NCI-H1092 (cell line): ENCODE measurements around the gene GTF2F2.

Experiments
- DNase-seq: peaks from one replicate; lab custom pipeline; 2025; lab: John Stamatoyannopoulos, UW

Gene GTF2F2

DNA sequence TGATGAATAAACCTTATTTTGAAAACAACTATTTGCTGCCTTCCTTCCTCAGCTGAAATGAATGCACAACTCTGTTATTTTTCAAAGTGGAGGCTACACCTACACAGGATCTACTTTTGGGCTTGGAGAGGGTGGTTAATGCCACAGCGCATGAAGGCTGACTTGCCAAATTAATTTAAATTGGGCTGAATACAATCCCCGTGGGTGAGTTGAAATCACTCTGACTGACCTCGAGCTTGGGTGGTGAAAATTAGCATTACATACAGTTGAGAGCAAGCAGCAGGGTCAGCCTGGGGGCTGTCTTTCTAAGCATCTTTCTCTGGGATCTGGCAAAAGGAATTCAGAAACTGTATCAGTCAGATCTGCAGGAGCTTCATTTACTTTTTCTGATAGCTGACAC lies 182.2 kb downstream of the GTF2F2 start:
- no peak for DNase-seq

- no peak for DNase-seq
Observed at GRCh38 chr13:45303026-45303425, 182.7 kb downstream of the GTF2F2 start.

DNA sequence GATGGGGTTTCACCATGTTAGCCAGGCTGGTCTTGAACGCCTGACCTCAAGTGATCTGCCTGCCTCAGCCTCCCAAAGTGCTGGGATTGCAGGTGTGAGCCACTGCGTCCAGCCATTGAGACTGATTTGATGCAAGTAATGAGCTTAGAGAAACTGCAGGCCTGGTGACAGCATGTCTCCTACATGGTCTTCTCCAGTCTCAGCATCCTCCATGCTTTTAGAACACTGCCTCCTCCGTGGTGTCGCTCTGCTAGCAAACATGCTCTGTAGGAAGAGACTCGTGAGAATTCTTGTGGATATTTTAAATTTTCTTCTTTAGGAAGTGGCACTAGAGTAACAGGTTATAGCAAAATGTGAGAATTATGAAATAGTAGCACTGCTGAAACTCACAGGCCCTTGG lies 183.6 kb downstream of the GTF2F2 start:
- no peak for DNase-seq

GRCh38 chr13:45305079-45305478 lies 184.8 kb downstream of the GTF2F2 start:
- DNase-seq = no peak

GRCh38 chr13:45306966-45307365 lies 186.7 kb downstream of the GTF2F2 start:
- no peak for DNase-seq

DNA sequence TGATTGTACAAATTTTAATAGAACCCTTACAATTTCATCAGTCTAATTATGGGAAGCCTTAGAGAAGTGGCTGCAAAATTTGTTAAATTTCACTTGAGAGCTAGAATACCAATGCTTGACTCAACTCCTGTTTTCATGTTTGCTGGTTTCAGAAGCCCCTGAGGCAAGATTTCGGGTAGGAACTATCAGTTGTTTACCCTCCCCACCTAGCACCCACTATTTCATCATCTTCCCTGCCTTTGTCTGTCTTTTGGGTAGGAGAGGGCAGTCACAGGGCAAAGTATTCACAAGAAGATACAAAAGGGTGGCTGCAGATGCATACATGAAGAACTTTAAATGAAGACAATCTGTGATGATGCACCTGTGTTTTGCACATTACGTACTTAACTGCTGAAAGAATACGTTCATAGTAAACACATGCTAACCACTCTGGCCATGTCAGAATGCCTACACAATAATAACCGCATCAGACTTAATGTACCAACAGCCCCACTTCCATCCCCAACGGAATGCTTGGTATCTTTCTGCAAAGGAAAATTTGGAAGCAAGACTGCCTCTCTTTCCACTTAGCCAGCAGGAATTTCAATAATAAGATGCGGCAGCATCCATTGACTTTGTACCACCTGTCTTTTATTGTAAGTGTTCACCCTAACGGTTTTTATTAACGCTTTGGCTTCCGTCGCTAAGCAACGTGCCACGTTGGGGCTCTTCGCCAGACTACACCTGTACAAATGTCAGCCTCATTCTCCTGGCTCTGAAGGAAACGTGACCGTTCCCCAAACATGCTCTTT lies 190.2 kb downstream of the GTF2F2 start:
- no peak for DNase-seq

DNA sequence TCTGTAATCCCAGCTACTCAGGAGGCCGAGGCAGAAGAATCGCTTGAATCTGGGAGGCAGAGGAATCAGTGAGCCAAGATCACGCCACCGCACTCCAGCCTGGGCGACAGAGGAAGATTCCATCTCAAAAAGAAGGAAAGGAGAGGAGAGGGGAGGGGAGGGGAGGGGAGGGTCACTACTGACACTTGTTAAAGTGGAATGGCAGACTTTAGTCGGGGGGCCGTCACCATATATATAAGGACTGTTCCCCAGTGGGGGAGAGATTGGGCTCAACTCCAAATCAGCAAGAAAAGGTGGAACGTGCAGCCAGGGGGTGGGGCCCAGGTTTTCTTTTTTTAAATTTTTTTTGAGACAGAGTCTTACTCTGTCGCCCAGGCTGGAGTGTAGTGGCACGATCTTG lies 194.5 kb downstream of the GTF2F2 start:
- DNase-seq = no peak

GRCh38 chr13:45315520-45316167 lies 195.3 kb downstream of the GTF2F2 start:
- no peak for DNase-seq

DNA sequence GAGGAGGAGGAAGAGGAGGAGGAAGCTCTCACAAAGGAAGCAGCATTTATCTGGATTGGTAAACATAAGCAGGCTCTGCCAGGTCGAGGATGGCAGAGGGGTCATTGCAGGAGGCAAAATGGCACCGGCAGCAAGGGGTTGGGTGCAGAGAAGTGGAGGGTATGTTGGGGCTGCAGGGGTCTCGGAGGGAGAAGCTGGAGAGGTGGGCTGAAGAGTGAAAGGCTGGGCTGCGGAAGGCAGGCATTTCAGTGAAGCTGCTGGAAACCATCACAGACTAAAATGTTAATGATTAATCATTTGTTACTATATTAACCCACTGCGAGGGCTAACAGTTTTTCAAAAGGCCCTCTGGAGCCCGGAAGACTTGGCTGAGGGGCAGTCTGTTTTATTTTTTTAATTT lies 196.0 kb downstream of the GTF2F2 start:
- no peak for DNase-seq

GRCh38 chr13:45316996-45317395 lies 196.7 kb downstream of the GTF2F2 start:
- DNase-seq = no peak

DNA sequence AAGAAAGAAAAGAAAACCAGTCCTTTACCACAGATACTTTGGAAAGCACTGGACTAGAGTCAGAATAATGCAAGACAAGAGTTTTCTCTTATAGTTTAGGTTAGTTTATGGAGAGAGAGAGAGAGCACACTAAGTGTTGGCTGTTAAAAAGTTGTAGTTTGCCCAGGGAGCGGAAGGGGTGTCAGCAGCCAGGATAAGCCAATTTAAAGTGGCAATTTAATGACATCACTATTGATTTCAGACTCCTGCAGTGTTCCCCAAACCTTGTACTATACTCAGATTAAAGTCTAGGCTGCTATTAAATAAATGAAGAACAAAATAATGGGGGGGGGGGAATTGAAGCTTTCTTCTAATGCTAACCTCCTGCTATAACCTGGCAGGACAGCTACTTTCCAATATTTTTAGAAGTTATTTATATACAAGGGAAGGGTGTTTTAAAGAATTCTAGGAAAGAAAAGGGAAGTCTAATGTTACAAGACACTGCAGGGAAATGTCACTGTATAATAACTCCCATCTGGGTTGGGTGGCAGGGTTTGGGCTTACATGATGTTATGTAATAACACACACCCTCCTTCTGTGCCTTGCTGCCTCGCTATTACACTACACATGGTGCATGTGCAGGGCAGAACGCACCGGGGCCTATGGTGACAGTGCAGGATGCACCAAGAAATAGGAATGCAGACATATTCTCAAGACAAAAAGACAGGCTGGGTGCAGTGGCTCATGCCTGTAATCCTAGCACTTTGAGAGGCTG lies 200.7 kb downstream of the GTF2F2 start:
- DNase-seq = no peak

DNA sequence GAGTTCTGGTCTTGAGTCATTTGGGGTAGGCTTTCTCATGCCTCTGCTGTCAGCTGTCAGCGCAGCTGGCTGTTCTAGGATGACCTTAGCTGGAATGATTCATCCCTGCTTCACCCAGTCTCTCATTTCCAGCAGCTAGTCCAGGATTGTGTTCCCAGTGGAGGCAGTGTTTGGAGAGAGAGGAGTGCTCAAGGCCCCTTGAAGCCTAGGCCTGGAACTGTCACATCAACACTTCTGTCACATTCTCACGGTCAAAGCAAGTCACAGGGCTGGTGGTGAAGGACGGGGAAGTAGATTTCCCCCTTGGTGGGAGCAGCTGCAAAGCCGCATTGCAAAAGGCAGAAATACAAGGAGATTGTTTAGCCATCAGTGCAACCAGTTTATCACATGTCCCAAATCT lies 205.5 kb downstream of the GTF2F2 start:
- no peak for DNase-seq

GRCh38 chr13:45327253-45327955 lies 207.1 kb downstream of the GTF2F2 start:
- no peak for DNase-seq

GRCh38 chr13:45328661-45329111 lies 208.4 kb downstream of the GTF2F2 start:
- DNase-seq = no peak

DNA sequence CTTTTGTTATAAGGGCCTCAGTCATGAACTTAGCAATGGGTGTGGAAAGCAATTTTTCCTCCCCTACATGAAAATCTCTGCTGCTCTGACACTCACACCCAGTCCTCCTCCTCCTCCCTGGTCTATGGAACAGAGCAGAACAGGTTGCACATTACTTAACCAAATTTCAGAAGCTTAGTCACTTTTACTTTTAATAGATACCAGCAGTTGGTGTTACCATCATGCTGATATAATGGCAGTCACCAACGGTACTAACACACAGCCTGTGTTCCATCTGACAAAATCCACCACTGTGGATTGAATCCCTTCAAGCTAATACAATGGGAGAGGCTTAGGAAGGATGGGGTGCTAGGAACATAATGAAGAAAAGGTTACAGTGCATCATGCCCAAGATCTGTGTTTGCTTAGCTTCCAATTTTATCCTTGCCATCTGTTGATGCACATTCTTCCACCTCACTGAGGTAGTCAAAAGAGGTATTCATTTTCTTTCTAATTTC lies 210.9 kb downstream of the GTF2F2 start:
- DNase-seq = no peak

DNA sequence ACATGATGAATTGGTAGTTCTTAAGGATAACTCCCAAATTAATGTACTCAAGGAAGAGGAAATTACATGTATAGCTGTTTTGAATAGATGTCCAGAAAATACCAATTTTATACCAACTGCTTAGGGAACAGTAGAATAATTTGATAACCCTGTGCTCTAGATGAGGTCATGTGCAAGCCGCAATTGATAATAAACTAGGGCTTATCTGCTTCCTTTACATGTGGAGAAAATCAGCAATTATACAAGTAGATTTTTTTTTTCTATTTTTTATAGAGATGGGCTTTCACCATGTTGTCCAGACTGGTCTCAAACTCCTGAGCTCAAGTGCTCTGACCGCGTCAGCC lies 211.4 kb downstream of the GTF2F2 start:
- no peak for DNase-seq

DNA sequence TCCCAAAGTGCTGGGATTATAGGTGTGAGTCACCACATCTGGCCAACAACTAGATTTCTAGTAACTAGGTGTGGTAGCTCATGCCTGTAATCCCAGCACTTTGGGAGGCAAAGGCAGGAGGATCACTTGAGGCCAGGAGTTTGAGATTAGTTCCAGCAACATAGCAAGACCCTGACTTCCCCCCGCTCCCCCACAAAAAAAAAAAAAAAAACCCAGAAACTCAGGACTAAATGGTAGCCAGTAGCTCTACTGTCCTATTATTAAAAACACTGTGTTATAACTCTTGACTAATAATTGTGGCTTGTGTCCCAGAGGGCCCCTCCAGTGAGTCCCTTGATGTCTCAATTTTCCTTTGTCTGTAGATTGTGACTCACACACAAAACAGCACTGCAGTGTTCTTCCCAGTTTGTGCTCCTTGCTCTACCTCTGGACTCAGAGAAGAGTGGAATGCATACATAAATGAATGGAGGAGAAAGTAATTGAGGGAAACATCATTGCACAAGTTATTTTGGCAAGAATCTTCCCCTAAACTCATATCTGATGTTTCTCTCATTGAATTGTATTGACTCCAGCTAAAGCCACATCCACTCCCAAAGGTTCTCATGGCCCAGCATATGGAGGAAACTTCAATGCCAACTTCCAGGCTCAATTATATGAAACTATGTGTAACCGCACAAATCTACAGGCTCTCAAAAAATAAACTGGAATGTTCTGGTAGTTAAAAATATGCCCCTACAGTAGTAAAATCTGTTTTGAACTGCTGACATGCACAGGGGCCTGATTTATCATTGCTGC lies 211.9 kb downstream of the GTF2F2 start:
- DNase-seq = no peak

- DNase-seq = no peak
Observed at GRCh38 chr13:45332831-45333219, 212.5 kb downstream of the GTF2F2 start.

- no peak for DNase-seq
Observed at GRCh38 chr13:45333251-45333976, 213.1 kb downstream of the GTF2F2 start.
